ENCODE measurements around the gene CLEC11A.
A peak's percentile ranks its signal among the peaks of the same experiment; 100 is the strongest.

The CLEC11A gene

GRCh38 chr19:50723069-50723468 is at the start of gene CLEC11A:
TSS of gene CLEC11A (plus strand) at chr19:50723364. CDS start at chr19:50723526, 162 bp downstream.
- DNase-seq: no peak

GRCh38 chr19:50676625-50677197 is 46.5 kb upstream of the CLEC11A start:
- no peak for DNase-seq

GRCh38 chr19:50677636-50678035 is 45.5 kb upstream of the CLEC11A start:
- no peak for DNase-seq

GRCh38 chr19:50678323-50678722 is 44.8 kb upstream of the CLEC11A start:
- no peak for DNase-seq

GRCh38 chr19:50679177-50680125 is 43.7 kb upstream of the CLEC11A start:
- DNase-seq: peak; percentile 47 to 70 (median 60)

- DNase-seq: no peak
Measured at GRCh38 chr19:50686310-50687032, 36.7 kb upstream of the CLEC11A start.

GRCh38 chr19:50688766-50689165 is 34.4 kb upstream of the CLEC11A start:
- DNase-seq: no peak

- no peak for DNase-seq
Measured at GRCh38 chr19:50690439-50690838, 32.7 kb upstream of the CLEC11A start.

GRCh38 chr19:50693064-50693975 is 29.8 kb upstream of the CLEC11A start:
- no peak for DNase-seq

- DNase-seq: no peak
Measured at GRCh38 chr19:50694815-50695145, 28.4 kb upstream of the CLEC11A start.

- no peak for DNase-seq
Measured at GRCh38 chr19:50695251-50696093, 27.7 kb upstream of the CLEC11A start.

- DNase-seq: no peak
Measured at GRCh38 chr19:50696094-50696483, 27.1 kb upstream of the CLEC11A start.

GRCh38 chr19:50697414-50698124 is 25.6 kb upstream of the CLEC11A start:
- no peak for DNase-seq

- DNase-seq: no peak
Measured at GRCh38 chr19:50701367-50701985, 21.7 kb upstream of the CLEC11A start.

- DNase-seq: no peak
Measured at GRCh38 chr19:50702158-50702870, 20.9 kb upstream of the CLEC11A start.

GRCh38 chr19:50702871-50703829 is 20.0 kb upstream of the CLEC11A start:
- no peak for DNase-seq

- no peak for DNase-seq
Measured at GRCh38 chr19:50703915-50704796, 19.0 kb upstream of the CLEC11A start.
